GM23248 (cell line): ENCODE data around the gene IRF8. TPM values are rescaled to one million over a fixed set of nuclear protein-coding genes. Genes with fewer than 3 reads are reported as not detected.

ENCODE experiments used
- DNase-seq: peaks from one replicate; pipeline ENCODE4 v3.0.0-alpha.2; 2015
- H2AFZ ChIP-seq: fragments of 200-600 bp; sonication (generic); 2 replicates; pipeline ENCODE4 v1.6.1; 2016; ENCODE audit warnings: antibody characterized with exemption
- H3F3A ChIP-seq: fragments of 200-600 bp; sonication (generic); 2 replicates; pipeline ENCODE4 v1.6.1; 2016; ENCODE audit warnings: mild to moderate bottlenecking, antibody characterized with exemption, mixed run types; ENCODE audit not compliant: insufficient read depth
- H3K27ac ChIP-seq: fragments of 200-600 bp; sonication (generic); 2 replicates; pipeline ENCODE4 v1.5.1; 2016; ENCODE audit warnings: mild to moderate bottlenecking
- H3K27me3 ChIP-seq: fragments of 200-600 bp; sonication (generic); replicated peaks from 2 replicates; pipeline ENCODE4 v1.6.1; 2016; ENCODE audit warnings: mild to moderate bottlenecking; ENCODE audit not compliant: insufficient read depth
- H3K36me3 ChIP-seq: fragments of 200-600 bp; sonication (generic); 2 replicates; pipeline ENCODE4 v1.6.1; 2016; ENCODE audit warnings: low read depth, mild to moderate bottlenecking
- H3K4me1 ChIP-seq: fragments of 200-600 bp; sonication (generic); 2 replicates; pipeline ENCODE4 v1.6.1; 2016; ENCODE audit warnings: mild to moderate bottlenecking; ENCODE audit not compliant: insufficient read depth
- H3K4me2 ChIP-seq: fragments of 200-600 bp; sonication (generic); one replicate; pipeline ENCODE4 v1.6.1; 2016; ENCODE audit warnings: mild to moderate bottlenecking; ENCODE audit not compliant: unreplicated experiment
- H3K4me3 ChIP-seq: fragments of 200-600 bp; sonication (generic); 2 replicates; pipeline ENCODE4 v1.5.1; 2016; ENCODE audit warnings: mild to moderate bottlenecking
- H3K79me2 ChIP-seq: fragments of 200-600 bp; sonication (generic); 2 replicates; pipeline ENCODE4 v1.6.1; 2016; ENCODE audit warnings: mild to moderate bottlenecking; ENCODE audit not compliant: insufficient read depth
- H3K9ac ChIP-seq: fragments of 200-600 bp; sonication (generic); 2 replicates; pipeline ENCODE4 v1.6.1; 2016; ENCODE audit warnings: mild to moderate bottlenecking
- H3K9me2 ChIP-seq: fragments of 200-600 bp; sonication (generic); 2 replicates; pipeline ENCODE4 v1.6.1; 2016; ENCODE audit warnings: mixed run types, mild to moderate bottlenecking, moderate library complexity; ENCODE audit not compliant: insufficient read depth
- H3K9me3 ChIP-seq: fragments of 200-600 bp; sonication (generic); one replicate; pipeline ENCODE4 v1.6.1; 2017; ENCODE audit warnings: low read depth
- H4K20me1 ChIP-seq: fragments of 200-600 bp; sonication (generic); 2 replicates; pipeline ENCODE4 v1.6.0; 2016; ENCODE audit not compliant: insufficient read depth
- EZH2 ChIP-seq: fragments of 200-600 bp; sonication (generic); IDR thresholded peaks from 2 replicates; pipeline ENCODE4 v1.6.1; 2018; ENCODE audit warnings: antibody characterized with exemption, mild to moderate bottlenecking; ENCODE audit not compliant: insufficient read depth, poor library complexity, severe bottlenecking
- EZH2phosphoT487 ChIP-seq: fragments of 200-600 bp; sonication (generic); IDR thresholded peaks from 2 replicates; pipeline ENCODE4 v1.6.1; 2018; ENCODE audit warnings: antibody characterized with exemption, moderate library complexity, mild to moderate bottlenecking, low read depth; ENCODE audit not compliant: insufficient read depth
- WGBS, 2 experiments: methylation state at CpG; one replicate each; pipeline ENCODE4 v1.1.6; 2015 to 2017; ENCODE audit warnings: low lambda C conversion rate in 2 of 2, low coverage in 1 of 2; ENCODE audit errors: missing lambda C conversion rate in 2 of 2; 5-methylcytosine and 5-hydroxymethylcytosine counted together
- in situ Hi-C: fragments of 300-500 bp; cut with MboI; formaldehyde crosslinking; loops from 2 replicates; pipeline ENCODE4 v1.15.0; 2020
- microRNA-seq: library from miRNA; unstranded; fragments of <30 nt; microRNA quantifications from one replicate; pipeline ENCODE4, GENCODE V29; 2016; ENCODE audit warnings: borderline number of aligned reads
- polyA plus RNA-seq: library from polyadenylated mRNA; unstranded; fragments of >200 nt; fragmentation: Nextera tagmentation; extraction: Ambion mirVana; gene quantifications from 2 replicates; pipeline ENCODE4 v1.2.1, GENCODE V29; 2016
- small RNA-seq: library from RNA; depleted of rRNA; stranded (forward); fragments of <200 nt; gene quantifications from one replicate; pipeline ENCODE3, GENCODE V24; 2014; ENCODE audit warnings: low read depth, low replicate concordance
- total RNA-seq: library from RNA; depleted of rRNA; stranded (reverse); fragments of >200 nt; shearing (Covaris generic); gene quantifications from 2 replicates; pipeline ENCODE4 v1.2.3, GENCODE V29; 2014; rRNA removed

Gene IRF8
- total and polyA plus RNA-seq, 2 experiments from 2014 or later = 0.31 TPM; not detected in 1

DNA sequence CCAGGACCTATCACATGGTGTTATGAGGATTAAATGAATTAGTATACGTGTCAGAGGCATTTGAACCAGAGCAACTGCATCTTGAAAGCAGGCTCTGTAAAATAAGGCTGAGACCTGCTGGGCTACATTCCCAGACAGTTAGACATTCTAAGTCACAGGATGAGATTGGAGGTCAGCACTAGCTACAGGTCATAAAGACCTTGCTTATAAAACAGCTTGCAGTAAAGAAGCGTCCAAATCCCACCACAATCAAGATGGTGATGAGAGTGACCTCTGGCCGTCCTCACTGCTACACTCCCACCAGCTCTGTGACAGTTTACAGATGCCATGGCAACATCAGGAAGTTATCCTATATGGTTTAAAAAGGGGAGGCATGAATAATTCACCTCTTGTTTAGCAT is 71.8 kb downstream of the IRF8 start:
- Histone ChIP-seq H3F3A (no peaks in the 10 kb centered on the region), H3K27ac (no peak overlapping the region), H3K4me1 (no peaks in the 10 kb centered on the region), H3K4me3 (no peak overlapping the region), H3K4me2 (no peak overlapping the region), H4K20me1 (no peaks in the 10 kb centered on the region), H3K27me3 (peaks cover 50% of the 10 kb centered on the region), H3K9me2 (no peaks in the 10 kb centered on the region), H2AFZ (no peak overlapping the region), H3K36me3 (no peaks in the 10 kb centered on the region), H3K9me3 (no peaks in the 10 kb centered on the region), H3K79me2 (no peaks in the 10 kb centered on the region), H3K9ac (no peak overlapping the region)
- WGBS, 2 experiments = 75 to 77% methylated on average over 3 of the region's 3 CpGs
- in situ Hi-C loops = no loop called here
- TF ChIP-seq EZH2 (no peak), EZH2phosphoT487 (no peak)
- DNase-seq = no peak

Small RNA genes within 50 kb of the gene (microRNA-seq; reads per million reads assigned to microRNA genes)
- gene MIR6774 = not detected

Small RNA genes within 50 kb of the gene (small RNA-seq; reads per million reads assigned to genes)
- not detected for gene MIR6774

Other genes with a start within 250 kb of the IRF8 start
- gene GINS2, start 210.2 kb upstream of the IRF8 start, total RNA-seq = 3.8 and 9.9 TPM in 2 replicates
- gene GINS2, start 210.2 kb upstream of the IRF8 start, polyA plus RNA-seq = 6.5 and 8.9 TPM in 2 replicates
- 3.8 and 13.2 TPM in 2 replicates for gene C16orf74, start 148.1 kb upstream of the IRF8 start, total RNA-seq
- gene C16orf74, start 148.1 kb upstream of the IRF8 start, polyA plus RNA-seq = 6.5 and 7.0 TPM in 2 replicates
- gene EMC8, start 99.6 kb upstream of the IRF8 start, total RNA-seq = 35.2 and 44.1 TPM in 2 replicates
- gene EMC8, start 99.6 kb upstream of the IRF8 start, polyA plus RNA-seq = 39.4 and 41.7 TPM in 2 replicates
- 310 and 390 TPM in 2 replicates for gene COX4I1, start 99.5 kb upstream of the IRF8 start, total RNA-seq
- gene COX4I1, start 99.5 kb upstream of the IRF8 start, polyA plus RNA-seq = 564 and 566 TPM in 2 replicates